H9 (cell line): ENCODE measurements around the gene ADGRL3. TPM values are rescaled to one million over a fixed set of nuclear protein-coding genes. Genes with fewer than 3 reads are reported as not detected.
A peak's percentile ranks its signal among the peaks of the same experiment; 100 is the strongest.

Experiments
- DNase-seq: peaks from one replicate; pipeline ENCODE4 v3.0.0-alpha.2; 2017
- H2AFZ ChIP-seq: one replicate; pipeline ENCODE4 v1.6.1; 2013; ENCODE audit warnings: mild to moderate bottlenecking, low read length, control low read depth, moderate library complexity
- H2AK5ac ChIP-seq: 2 replicates; pipeline ENCODE4 v1.6.1; 2013; ENCODE audit warnings: low read length, control low read depth, mixed read lengths; ENCODE audit not compliant: insufficient read length
- H2BK120ac ChIP-seq: one replicate; pipeline ENCODE4 v1.6.1; 2013; ENCODE audit warnings: low read depth, mild to moderate bottlenecking, low read length, control low read depth, inconsistent platforms; ENCODE audit not compliant: poor library complexity, severe bottlenecking
- H2BK12ac ChIP-seq: 2 replicates; pipeline ENCODE4 v1.6.1; 2013; ENCODE audit warnings: low read length, control low read depth, mixed read lengths, low read depth; ENCODE audit not compliant: insufficient read length
- H2BK15ac ChIP-seq: 2 replicates; pipeline ENCODE4 v1.6.1; 2013; ENCODE audit warnings: low read depth, low read length, control low read depth
- H2BK20ac ChIP-seq: one replicate; pipeline ENCODE4 v1.6.1; 2013; ENCODE audit warnings: low read depth, mild to moderate bottlenecking, low read length, control low read depth, inconsistent platforms; ENCODE audit not compliant: poor library complexity, severe bottlenecking
- H2BK5ac ChIP-seq: 2 replicates; pipeline ENCODE4 v1.6.1; 2013; ENCODE audit warnings: low read length, control low read depth, mixed read lengths; ENCODE audit not compliant: insufficient read length
- H3K14ac ChIP-seq: 2 replicates; pipeline ENCODE4 v1.6.1; 2013; ENCODE audit warnings: low read length, control low read depth; ENCODE audit not compliant: insufficient read depth
- H3K18ac ChIP-seq: 2 replicates; pipeline ENCODE4 v1.6.1; 2013; ENCODE audit warnings: low read depth, mild to moderate bottlenecking, mixed read lengths, low read length, control low read depth; ENCODE audit not compliant: insufficient read length
- H3K23ac ChIP-seq: 2 replicates; pipeline ENCODE4 v1.6.1; 2013; ENCODE audit warnings: low read length, control low read depth, mixed read lengths, low read depth; ENCODE audit not compliant: insufficient read length
- H3K23me2 ChIP-seq: 2 replicates; pipeline ENCODE4 v1.6.1; 2013; ENCODE audit warnings: low read depth, mild to moderate bottlenecking, mixed read lengths, low read length, control low read depth; ENCODE audit not compliant: insufficient read length, poor library complexity, severe bottlenecking
- H3K27ac ChIP-seq: 2 replicates; pipeline ENCODE4 v1.5.1; 2013; ENCODE audit warnings: low read length, control low read depth, mixed read lengths, low read depth; ENCODE audit not compliant: insufficient read length
- H3K27me3 ChIP-seq: 2 replicates; pipeline ENCODE4 v1.6.1; 2013; ENCODE audit warnings: low read length, control low read depth, inconsistent platforms; ENCODE audit not compliant: insufficient read depth
- H3K4ac ChIP-seq: 2 replicates; pipeline ENCODE4 v1.6.1; 2013; ENCODE audit warnings: low read depth, mild to moderate bottlenecking, control low read depth, inconsistent platforms, low read length, moderate library complexity
- H3K4me1 ChIP-seq: 2 replicates; pipeline ENCODE4 v1.6.1; 2013; ENCODE audit warnings: low read length, control low read depth, inconsistent platforms; ENCODE audit not compliant: insufficient read depth
- H3K4me2 ChIP-seq: 2 replicates; pipeline ENCODE4 v1.6.1; 2013; ENCODE audit warnings: low read length, control low read depth, mixed read lengths; ENCODE audit not compliant: insufficient read length, insufficient read depth
- H3K56ac ChIP-seq: 2 replicates; pipeline ENCODE4 v1.6.1; 2013; ENCODE audit warnings: low read depth, mild to moderate bottlenecking, mixed read lengths, low read length, control low read depth; ENCODE audit not compliant: insufficient read length
- H3K79me1 ChIP-seq: 2 replicates; pipeline ENCODE4 v1.6.1; 2013; ENCODE audit warnings: low read depth, mild to moderate bottlenecking, moderate library complexity, low read length, control low read depth, inconsistent platforms; ENCODE audit not compliant: insufficient read depth, poor library complexity, severe bottlenecking
- H3K79me2 ChIP-seq: 2 replicates; pipeline ENCODE4 v1.6.1; 2013; ENCODE audit warnings: low read length, control low read depth, inconsistent platforms; ENCODE audit not compliant: insufficient read depth
- H3K9ac ChIP-seq: 2 replicates; pipeline ENCODE4 v1.6.1; 2013; ENCODE audit warnings: low read length, control low read depth, mixed read lengths; ENCODE audit not compliant: insufficient read length; ENCODE audit errors: extremely low read depth
- H3K9me3 ChIP-seq: one replicate; pipeline ENCODE4 v1.6.1; 2013; ENCODE audit warnings: low read depth, low read length, inconsistent platforms; ENCODE audit not compliant: control insufficient read depth
- H3T11ph ChIP-seq: one replicate; pipeline ENCODE4 v1.6.1; 2013; ENCODE audit warnings: mild to moderate bottlenecking, low read length, control low read depth, inconsistent platforms
- H4K20me1 ChIP-seq: one replicate; pipeline ENCODE4 v1.6.1; 2013; ENCODE audit not compliant: control insufficient read depth, insufficient read length, insufficient read depth
- H4K5ac ChIP-seq: 2 replicates; pipeline ENCODE4 v1.6.1; 2013; ENCODE audit warnings: low read depth, mild to moderate bottlenecking, mixed read lengths, low read length, control low read depth; ENCODE audit not compliant: insufficient read length
- H4K8ac ChIP-seq: replicated peaks from 2 replicates; pipeline ENCODE4 v1.6.1; 2013; ENCODE audit warnings: low read length, control low read depth, mixed read lengths, low read depth; ENCODE audit not compliant: insufficient read length
- H4K91ac ChIP-seq: 2 replicates; pipeline ENCODE4 v1.6.1; 2013; ENCODE audit warnings: low read depth, mild to moderate bottlenecking, moderate library complexity, mixed read lengths, low read length, control low read depth; ENCODE audit not compliant: insufficient read length
- H3K27ac Mint-ChIP-seq, 3 experiments: 2 replicates in 2 of 3; 3 replicates in 1 of 3; pipeline ENCODE4 v1.8.0; 2020 to 2021; ENCODE audit warnings: mixed read lengths in 3 of 3, mild to moderate bottlenecking in 1 of 3, moderate library complexity in 1 of 3
- H3K27me3 Mint-ChIP-seq: 2 replicates; pipeline ENCODE4 v1.8.0; 2021; ENCODE audit warnings: low read depth, mild to moderate bottlenecking, moderate library complexity, mixed read lengths
- H3K36me3 Mint-ChIP-seq, 3 experiments: 2 replicates in 2 of 3; 3 replicates in 1 of 3; pipeline ENCODE4 v1.8.0; 2020 to 2021; ENCODE audit warnings: low read depth in 3 of 3, mixed read lengths in 3 of 3; ENCODE audit not compliant: insufficient read depth in 1 of 3
- H3K4me1 Mint-ChIP-seq, 2 experiments: 2 replicates each; pipeline ENCODE4 v1.8.0; 2020; ENCODE audit warnings: mixed read lengths in 2 of 2
- H3K4me3 Mint-ChIP-seq, 2 experiments: 2 replicates in 1 of 2; 3 replicates in 1 of 2; pipeline ENCODE4 v1.8.0; 2020 to 2021; ENCODE audit warnings: mild to moderate bottlenecking in 2 of 2, mixed read lengths in 2 of 2, moderate library complexity in 1 of 2
- H3K9me3 Mint-ChIP-seq, 2 experiments: 2 replicates in 1 of 2; 3 replicates in 1 of 2; pipeline ENCODE4 v1.8.0; 2020; ENCODE audit warnings: mild to moderate bottlenecking in 2 of 2, mixed read lengths in 2 of 2, moderate library complexity in 1 of 2
- CTCF ChIP-seq: fragments of 200-600 bp; sonication (generic); conservative IDR thresholded peaks from 3 replicates; pipeline ENCODE4 v1.8.0; 2021; ENCODE audit warnings: antibody characterized with exemption, mild to moderate bottlenecking
- WGBS: extraction: QIAGEN DNeasy Blood & Tissue Kit; methylation state at CpG from one replicate; pipeline ENCODE4 v1.1.7; 2013; ENCODE audit warnings: missing lambda C conversion rate, low lambda C conversion rate, mixed read lengths; ENCODE audit not compliant: insufficient read length; ENCODE audit errors: extremely low coverage; 5-methylcytosine and 5-hydroxymethylcytosine counted together
- total RNA-seq: library from RNA; stranded (reverse); gene quantifications from 2 replicates; pipeline ENCODE4 v1.2.1, GENCODE V29; 2021

Gene ADGRL3
- total RNA-seq, 1 experiment from 2014 or later: 5.9 TPM

DNA sequence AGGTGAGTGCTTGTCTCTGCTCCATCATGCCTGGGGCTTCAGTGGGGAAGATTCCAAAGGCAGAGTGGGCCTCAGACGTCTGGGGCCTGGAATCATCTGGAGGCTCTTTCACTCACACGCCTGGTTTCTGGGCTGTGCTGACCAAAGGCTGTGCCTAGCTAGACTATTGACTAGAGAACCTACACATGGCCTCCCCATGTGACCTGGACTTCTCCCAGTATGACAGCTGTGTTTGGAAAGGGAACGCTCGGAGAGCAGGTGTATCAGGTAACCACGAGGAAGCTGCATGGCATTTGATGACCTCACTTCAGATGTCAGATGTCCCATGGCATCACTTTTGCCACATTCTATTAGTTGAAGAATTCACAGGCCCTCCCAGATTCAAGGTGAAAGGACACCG is 51.0 kb downstream of the ADGRL3 start:
- peaks cover under 1 to 20% of the 10 kb centered on the region in 2 experiments; a peak in 3 of 4 replicates for H3K4me1 Mint-ChIP-seq

More for the DNA sequence above, 51.0 kb downstream of the ADGRL3 start:
- H3K9me3 ChIP-seq: no peaks in the 10 kb centered on the region
- no peak overlapping the region for H3K9ac ChIP-seq
- H3K36me3 Mint-ChIP-seq: no peaks in the 10 kb centered on the region
- H3K27me3 ChIP-seq: no peaks in the 10 kb centered on the region
- H2BK120ac ChIP-seq: no peak overlapping the region
- H3K4me2 ChIP-seq: no peak overlapping the region
- no peaks in the 10 kb centered on the region for H3K79me1 ChIP-seq
- H3K27ac Mint-ChIP-seq: no peak overlapping the region
- no peaks in the 10 kb centered on the region for H4K20me1 ChIP-seq
- H2BK20ac ChIP-seq: no peak overlapping the region
- H3K18ac ChIP-seq: no peak overlapping the region
- H3K4me1 ChIP-seq: no peaks in the 10 kb centered on the region; the same call in 1 of the 2 replicates
- H4K91ac ChIP-seq: no peak overlapping the region
- no peak overlapping the region for H4K8ac ChIP-seq
- TF ChIP-seq CTCF: no peak
- no peak overlapping the region for H2BK12ac ChIP-seq
- no peak overlapping the region for H2BK5ac ChIP-seq
- H2AK5ac ChIP-seq: peak overlapping the region; percentile 83
- H2BK15ac ChIP-seq: no peak overlapping the region
- H3K79me2 ChIP-seq: no peaks in the 10 kb centered on the region
- H3K56ac ChIP-seq: no peak overlapping the region
- H3K23me2 ChIP-seq: no peaks in the 10 kb centered on the region
- no peaks in the 10 kb centered on the region for H3K9me3 Mint-ChIP-seq
- H3K4ac ChIP-seq: no peak overlapping the region
- no peak overlapping the region for H3K4me3 Mint-ChIP-seq
- H4K5ac ChIP-seq: no peak overlapping the region
- no peak overlapping the region for H3T11ph ChIP-seq
- H2AFZ ChIP-seq: no peak overlapping the region
- no peaks in the 10 kb centered on the region for H3K27me3 Mint-ChIP-seq
- WGBS: no CpG with 5 or more reads among the region's 6 CpGs
- no peak overlapping the region for H3K14ac ChIP-seq
- no peak for DNase-seq
- H3K23ac ChIP-seq: no peak overlapping the region
- H3K27ac ChIP-seq: no peak overlapping the region
